Measurements from ENCODE around the gene LGALS7. TPM values are rescaled to one million over a fixed set of nuclear protein-coding genes. Genes with fewer than 3 reads are reported as not detected.
A peak's percentile ranks its signal among the peaks of the same experiment; 100 is the strongest.

LGALS7 gene
- total and polyA plus RNA-seq, 2 of the 13 experiments (the other 11 are each of a cell fraction or from before 2014, with no cell fraction given): 0.73 TPM; not detected in 1

- TF ChIP-seq, protein P1, sequence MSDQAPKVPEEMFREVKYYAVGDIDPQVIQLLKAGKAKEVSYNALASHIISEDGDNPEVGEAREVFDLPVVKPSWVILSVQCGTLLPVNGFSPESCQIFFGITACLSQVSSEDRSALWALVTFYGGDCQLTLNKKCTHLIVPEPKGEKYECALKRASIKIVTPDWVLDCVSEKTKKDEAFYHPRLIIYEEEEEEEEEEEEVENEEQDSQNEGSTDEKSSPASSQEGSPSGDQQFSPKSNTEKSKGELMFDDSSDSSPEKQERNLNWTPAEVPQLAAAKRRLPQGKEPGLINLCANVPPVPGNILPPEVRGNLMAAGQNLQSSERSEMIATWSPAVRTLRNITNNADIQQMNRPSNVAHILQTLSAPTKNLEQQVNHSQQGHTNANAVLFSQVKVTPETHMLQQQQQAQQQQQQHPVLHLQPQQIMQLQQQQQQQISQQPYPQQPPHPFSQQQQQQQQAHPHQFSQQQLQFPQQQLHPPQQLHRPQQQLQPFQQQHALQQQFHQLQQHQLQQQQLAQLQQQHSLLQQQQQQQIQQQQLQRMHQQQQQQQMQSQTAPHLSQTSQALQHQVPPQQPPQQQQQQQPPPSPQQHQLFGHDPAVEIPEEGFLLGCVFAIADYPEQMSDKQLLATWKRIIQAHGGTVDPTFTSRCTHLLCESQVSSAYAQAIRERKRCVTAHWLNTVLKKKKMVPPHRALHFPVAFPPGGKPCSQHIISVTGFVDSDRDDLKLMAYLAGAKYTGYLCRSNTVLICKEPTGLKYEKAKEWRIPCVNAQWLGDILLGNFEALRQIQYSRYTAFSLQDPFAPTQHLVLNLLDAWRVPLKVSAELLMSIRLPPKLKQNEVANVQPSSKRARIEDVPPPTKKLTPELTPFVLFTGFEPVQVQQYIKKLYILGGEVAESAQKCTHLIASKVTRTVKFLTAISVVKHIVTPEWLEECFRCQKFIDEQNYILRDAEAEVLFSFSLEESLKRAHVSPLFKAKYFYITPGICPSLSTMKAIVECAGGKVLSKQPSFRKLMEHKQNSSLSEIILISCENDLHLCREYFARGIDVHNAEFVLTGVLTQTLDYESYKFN (CRISPR knock-in tag; conservative IDR thresholded peaks at IDR 0.05): peak; percentile 96
- TF ChIP-seq ZNF792 (CRISPR knock-in tag; IDR thresholded peaks at IDR 0.05) (0 out of 2 replicates have a peak, but pooled peaks have one; percentile 67), SOX6 (IDR thresholded peaks at IDR 0.05) (no peak), SOX6 (CRISPR knock-in tag; IDR thresholded peaks at IDR 0.05) (peak; percentile 99), SKI (IDR thresholded peaks at IDR 0.05; ENCODE audit: partially characterized antibody) (peak; percentile 71), MIER3 (CRISPR knock-in tag; IDR thresholded peaks at IDR 0.05; ENCODE audit: borderline replicate concordance) (peak; percentile 60; the same call in 1 of the 2 replicates), ASH2L (IDR thresholded peaks at IDR 0.05; ENCODE audit: insufficient read length, low read depth, low read length) (peak; percentile 41), ZNF891 (CRISPR knock-in tag; IDR thresholded peaks at IDR 0.05) (no peak), DNMT1 (CRISPR knock-in tag; IDR thresholded peaks at IDR 0.05) (no peak), ZNF331 (CRISPR knock-in tag; IDR thresholded peaks at IDR 0.05) (peak; percentile 87), ZNF773 (CRISPR knock-in tag; IDR thresholded peaks at IDR 0.05; ENCODE audit: borderline replicate concordance) (no peak), ZNF7 (CRISPR knock-in tag; IDR thresholded peaks at IDR 0.05) (no peak), MNT (IDR thresholded peaks at IDR 0.05) (peak; percentile 21; the same call in 1 of the 2 replicates), FOXJ3 (CRISPR knock-in tag; IDR thresholded peaks at IDR 0.05; ENCODE audit: borderline replicate concordance) (peak; percentile 90; the same call in 1 of the 2 replicates), SIX1 (CRISPR knock-in tag; IDR thresholded peaks at IDR 0.05; ENCODE audit: borderline replicate concordance) (peak; percentile 36; the same call in 1 of the 2 replicates), ZNF30 (CRISPR knock-in tag; IDR thresholded peaks at IDR 0.05) (no peak), ZNF879 (CRISPR knock-in tag; IDR thresholded peaks at IDR 0.05) (no peak), EEA1 (CRISPR knock-in tag; IDR thresholded peaks at IDR 0.05; ENCODE audit: borderline replicate concordance) (no peak), ZNF556 (CRISPR knock-in tag; IDR thresholded peaks at IDR 0.05; ENCODE audit: borderline replicate concordance) (peak; percentile 36; the same call in 1 of the 2 replicates)
- TF ChIP-seq, protein P2, sequence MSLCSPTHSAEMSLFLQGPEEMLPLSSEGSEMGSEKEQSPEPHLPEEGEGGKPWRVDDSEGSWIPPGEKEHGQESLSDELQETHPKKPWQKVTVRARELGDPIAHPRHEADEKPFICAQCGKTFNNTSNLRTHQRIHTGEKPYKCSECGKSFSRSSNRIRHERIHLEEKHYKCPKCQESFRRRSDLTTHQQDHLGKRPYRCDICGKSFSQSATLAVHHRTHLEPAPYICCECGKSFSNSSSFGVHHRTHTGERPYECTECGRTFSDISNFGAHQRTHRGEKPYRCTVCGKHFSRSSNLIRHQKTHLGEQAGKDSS (CRISPR knock-in tag; IDR thresholded peaks at IDR 0.05; ENCODE audit: borderline replicate concordance, low read depth): peak; percentile 72; the same call in 1 of the 2 replicates
- TF ChIP-seq, protein P3, sequence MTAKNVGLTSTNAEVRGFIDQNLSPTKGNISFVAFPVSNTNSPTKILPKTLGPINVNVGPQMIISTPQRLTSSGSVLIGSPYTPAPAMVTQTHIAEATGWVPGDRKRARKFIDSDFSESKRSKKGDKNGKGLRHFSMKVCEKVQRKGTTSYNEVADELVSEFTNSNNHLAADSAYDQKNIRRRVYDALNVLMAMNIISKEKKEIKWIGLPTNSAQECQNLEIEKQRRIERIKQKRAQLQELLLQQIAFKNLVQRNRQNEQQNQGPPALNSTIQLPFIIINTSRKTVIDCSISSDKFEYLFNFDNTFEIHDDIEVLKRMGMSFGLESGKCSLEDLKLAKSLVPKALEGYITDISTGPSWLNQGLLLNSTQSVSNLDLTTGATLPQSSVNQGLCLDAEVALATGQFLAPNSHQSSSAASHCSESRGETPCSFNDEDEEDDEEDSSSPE (CRISPR knock-in tag; IDR thresholded peaks at IDR 0.05): peak; percentile 39; the same call in 1 of the 2 replicates
- TF ChIP-seq, protein P4, sequence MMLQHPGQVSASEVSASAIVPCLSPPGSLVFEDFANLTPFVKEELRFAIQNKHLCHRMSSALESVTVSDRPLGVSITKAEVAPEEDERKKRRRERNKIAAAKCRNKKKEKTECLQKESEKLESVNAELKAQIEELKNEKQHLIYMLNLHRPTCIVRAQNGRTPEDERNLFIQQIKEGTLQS (CRISPR knock-in tag; IDR thresholded peaks at IDR 0.05): no peak
- TF ChIP-seq, protein P5, sequence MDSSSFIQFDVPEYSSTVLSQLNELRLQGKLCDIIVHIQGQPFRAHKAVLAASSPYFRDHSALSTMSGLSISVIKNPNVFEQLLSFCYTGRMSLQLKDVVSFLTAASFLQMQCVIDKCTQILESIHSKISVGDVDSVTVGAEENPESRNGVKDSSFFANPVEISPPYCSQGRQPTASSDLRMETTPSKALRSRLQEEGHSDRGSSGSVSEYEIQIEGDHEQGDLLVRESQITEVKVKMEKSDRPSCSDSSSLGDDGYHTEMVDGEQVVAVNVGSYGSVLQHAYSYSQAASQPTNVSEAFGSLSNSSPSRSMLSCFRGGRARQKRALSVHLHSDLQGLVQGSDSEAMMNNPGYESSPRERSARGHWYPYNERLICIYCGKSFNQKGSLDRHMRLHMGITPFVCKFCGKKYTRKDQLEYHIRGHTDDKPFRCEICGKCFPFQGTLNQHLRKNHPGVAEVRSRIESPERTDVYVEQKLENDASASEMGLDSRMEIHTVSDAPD (CRISPR knock-in tag; IDR thresholded peaks at IDR 0.05): peak; percentile 81; the same call in 1 of the 2 replicates
Observed at GRCh38 chr19:38759590-38760003, 13.7 kb downstream of the LGALS7 start (continued).

All from HepG2 (cell line).